NCI-H2107 treated with DMSO at 0.1 percent for 48 hours (cell line): ENCODE results near the gene C4A.
"Not testable (repeated sequence)": the region's sequence is repeated elsewhere in the genome, so short reads cannot be mapped to it uniquely, and the experiment has no call there.

Experiments
- DNase-seq: peaks from one replicate; lab custom pipeline; 2025; ENCODE audit not compliant: unreplicated experiment; lab: John Stamatoyannopoulos, UW

Gene C4A

GRCh38 chr6:31981744-31982143, at the start of gene C4A:
C4A (plus strand) TSS chr6:31982057; CDS start chr6:31982108, 51 bp downstream.
- DNase-seq = not testable (repeated sequence)

GRCh38 chr6:31932137-31932536, 49.7 kb upstream of the C4A start:
- not testable (repeated sequence) for DNase-seq

GRCh38 chr6:31933537-31933936, 48.3 kb upstream of the C4A start:
- DNase-seq = no peak

GRCh38 chr6:31935021-31935420, 46.8 kb upstream of the C4A start:
- DNase-seq = no peak

GRCh38 chr6:31935823-31936222, 46.0 kb upstream of the C4A start:
- DNase-seq = no peak

GRCh38 chr6:31940256-31940664, 41.6 kb upstream of the C4A start:
- DNase-seq = no peak

GRCh38 chr6:31943742-31944141, 38.1 kb upstream of the C4A start:
- DNase-seq = no peak

GRCh38 chr6:31945154-31945506, 36.7 kb upstream of the C4A start:
- no peak for DNase-seq

GRCh38 chr6:31945507-31946369, 36.1 kb upstream of the C4A start, which contains the start of gene CFB:
CFB (plus strand) TSS chr6:31946095; CDS start chr6:31946222, 127 bp downstream.
- no peak for DNase-seq

GRCh38 chr6:31946370-31946885, 35.4 kb upstream of the C4A start:
- DNase-seq = no peak

GRCh38 chr6:31947070-31947675, 34.7 kb upstream of the C4A start:
- DNase-seq = no peak

- DNase-seq = no peak
These were observed 34.0 kb upstream of the C4A start for GRCh38 chr6:31947864-31948263.

GRCh38 chr6:31948306-31948705, 33.6 kb upstream of the C4A start:
- DNase-seq = no peak

GRCh38 chr6:31948753-31949413, 33.0 kb upstream of the C4A start:
- no peak for DNase-seq

GRCh38 chr6:31949926-31950548, 31.8 kb upstream of the C4A start:
- no peak for DNase-seq

- no peak for DNase-seq
These were observed 29.6 kb upstream of the C4A start for GRCh38 chr6:31952140-31952805.

- DNase-seq = no peak
These were observed 29.0 kb upstream of the C4A start for GRCh38 chr6:31952890-31953289.

GRCh38 chr6:31954511-31954910, 27.3 kb upstream of the C4A start:
- no peak for DNase-seq

GRCh38 chr6:31956796-31957195, 25.1 kb upstream of the C4A start:
- DNase-seq = no peak

- DNase-seq = no peak
These were observed 23.5 kb upstream of the C4A start for GRCh38 chr6:31958412-31958740.
